Head of caudate nucleus (tissue), 42 donors: ENCODE data around the gene NELL1.
"Not testable (repeated sequence)": the region's sequence is repeated elsewhere in the genome, so short reads cannot be mapped to it uniquely, and the experiment has no call there.

Experiments used
- DNase-seq, 42 donors: peaks; one replicate each; pipeline versions ENCODE4 v3.0.0 to v3.0.0-alpha.2; 2020 to 2021; ENCODE audit warnings: mixed read lengths in 7 of 42
- intact Hi-C: fragments of 100-400 bp; cut with DNase I; formaldehyde crosslinking; loops from one replicate; pipeline ENCODE4 v1.15.0; 2022

NELL1 gene

GRCh38 chr11:21254055-21254454 lies 584.7 kb downstream of the NELL1 start:
- DNase-seq: no peak
- intact Hi-C loops: no loop called here

GRCh38 chr11:21254790-21255189 lies 585.4 kb downstream of the NELL1 start:
- intact Hi-C loops: no loop called here
- DNase-seq: no peak

DNA sequence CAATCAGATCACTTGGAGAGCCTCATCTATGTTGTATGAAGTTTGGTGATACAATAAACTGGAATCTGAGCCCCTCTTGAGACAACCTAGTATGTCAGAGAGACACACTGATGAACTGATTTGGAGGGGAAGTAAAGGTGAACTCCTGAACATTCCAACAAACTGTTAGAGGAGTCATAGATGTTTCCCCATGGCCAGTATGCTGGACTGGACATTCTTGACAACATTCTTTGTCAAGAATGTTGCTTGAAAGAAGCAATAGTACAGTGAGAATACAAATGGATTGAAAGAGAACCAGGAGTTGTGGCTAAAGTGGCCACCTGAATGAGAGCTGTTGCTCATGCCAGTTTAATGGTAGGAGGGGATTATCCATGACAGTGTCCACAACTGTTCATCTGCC lies 588.1 kb downstream of the NELL1 start:
- intact Hi-C loops: no loop called here
- DNase-seq: no peak

- DNase-seq: no peak
- intact Hi-C loops: no loop called here
Observed at GRCh38 chr11:21258414-21258813, 589.0 kb downstream of the NELL1 start.

- intact Hi-C loops: no loop called here
- DNase-seq: no peak
Observed at GRCh38 chr11:21260101-21260500, 590.7 kb downstream of the NELL1 start.

DNA sequence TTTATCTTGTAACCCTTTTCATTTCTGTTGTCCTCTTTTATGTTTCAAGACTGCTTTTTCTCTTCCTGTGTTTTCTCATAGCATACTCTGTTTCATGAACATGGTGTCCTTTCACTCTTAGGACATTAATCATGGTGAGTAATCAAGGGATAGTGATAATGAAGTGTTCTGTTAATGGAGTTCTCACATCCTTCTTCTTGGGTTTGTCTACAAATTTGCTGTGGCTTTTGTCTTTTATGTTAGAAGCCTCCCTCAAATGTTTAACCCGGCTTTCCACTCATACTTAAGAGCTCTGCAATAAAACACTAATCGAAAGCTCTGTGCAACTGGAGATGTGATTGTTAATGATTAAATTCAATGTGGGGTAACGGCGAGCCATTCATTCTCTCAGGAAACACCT lies 593.6 kb downstream of the NELL1 start:
- no peak for DNase-seq
- intact Hi-C loops: no loop called here

- intact Hi-C loops: no loop called here
- DNase-seq: no peak
Observed at GRCh38 chr11:21264125-21264524, 594.7 kb downstream of the NELL1 start.

DNA sequence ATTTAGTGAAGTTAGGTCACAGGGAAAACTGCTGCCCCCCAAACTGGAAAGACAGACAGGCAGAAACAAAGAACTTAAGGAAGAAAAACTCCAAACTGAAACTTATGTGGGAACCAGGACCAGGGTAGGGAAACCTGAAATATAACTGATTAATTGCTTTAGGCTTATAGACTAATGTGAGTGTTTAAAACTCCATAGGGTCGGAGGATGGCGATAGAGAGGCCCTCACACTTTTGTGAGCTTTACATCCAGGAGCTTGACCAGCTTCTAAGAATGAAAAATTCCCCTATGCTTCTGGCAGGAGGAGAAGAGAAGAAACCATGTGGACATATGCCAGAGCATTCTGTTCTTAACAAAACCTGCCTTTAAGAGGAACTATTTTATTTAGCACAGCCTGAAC lies 598.6 kb downstream of the NELL1 start:
- intact Hi-C loops: no loop called here

DNA sequence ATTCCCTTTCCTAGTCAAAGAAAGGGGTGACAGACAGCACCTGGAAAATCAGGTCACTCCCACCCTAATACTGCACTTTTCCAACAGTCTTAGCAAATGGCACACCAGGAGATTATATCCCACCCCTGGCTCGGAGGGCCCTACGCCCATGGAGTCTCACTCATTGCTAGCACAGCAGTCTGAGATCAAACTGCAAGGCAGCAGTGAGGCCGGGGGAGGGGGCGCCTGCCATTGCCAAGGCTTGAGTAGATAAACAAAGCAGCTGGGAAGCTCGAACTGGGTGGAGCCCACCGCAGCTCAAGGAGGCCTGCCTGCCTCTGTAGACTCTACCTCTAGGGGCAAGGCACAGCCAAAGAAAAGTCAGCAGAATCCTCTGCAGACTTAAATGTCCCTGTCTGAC lies 602.8 kb downstream of the NELL1 start:
- DNase-seq, intact Hi-C loops: not testable (repeated sequence)

More for the DNA sequence above, 598.6 kb downstream of the NELL1 start:
- no peak for DNase-seq

GRCh38 chr11:21278840-21279239 lies 609.5 kb downstream of the NELL1 start:
- intact Hi-C loops: no loop called here
- DNase-seq: no peak

DNA sequence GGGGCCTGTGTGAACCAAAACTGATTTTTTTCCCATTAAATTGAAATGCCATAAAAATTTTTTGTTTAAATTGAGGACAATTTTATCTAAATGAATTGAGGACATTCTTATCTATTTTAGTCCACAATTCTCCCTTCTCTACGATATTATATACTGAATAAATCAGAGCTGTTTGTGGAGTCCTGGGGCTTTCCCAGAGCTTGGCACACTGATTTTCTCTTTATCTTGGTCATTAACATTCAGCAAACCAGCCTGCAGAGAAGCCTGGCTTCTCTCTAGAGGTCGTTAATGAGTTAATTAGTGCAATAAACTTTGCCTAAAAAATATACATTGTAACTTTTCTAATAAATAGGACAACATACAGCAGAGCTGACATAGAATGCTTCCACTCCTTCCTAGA lies 615.7 kb downstream of the NELL1 start:
- no peak for DNase-seq
- intact Hi-C loops: no loop called here

DNA sequence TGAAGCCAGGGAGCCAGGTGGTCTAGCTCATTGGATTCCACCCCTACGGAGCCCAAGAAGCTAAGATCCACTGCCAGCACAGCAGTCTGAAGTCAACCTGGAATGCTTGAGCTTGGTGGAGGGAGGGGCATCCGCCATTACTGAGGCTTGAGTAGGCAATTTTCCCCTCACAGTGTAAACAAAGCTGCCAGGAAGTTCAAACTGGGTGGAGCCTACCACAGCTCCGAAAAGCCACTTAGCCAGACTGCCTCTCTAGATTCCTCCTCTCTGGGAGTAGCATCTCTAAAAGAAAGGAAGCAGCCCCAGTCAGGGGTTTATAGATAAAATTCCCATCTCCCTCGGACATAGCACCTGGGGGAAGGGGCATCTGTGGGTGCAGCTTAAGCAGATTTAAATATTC lies 620.3 kb downstream of the NELL1 start:
- intact Hi-C loops: no loop called here
- no peak for DNase-seq

GRCh38 chr11:21295508-21295907 lies 626.1 kb downstream of the NELL1 start:
- intact Hi-C loops: no loop called here
- DNase-seq: no peak

DNA sequence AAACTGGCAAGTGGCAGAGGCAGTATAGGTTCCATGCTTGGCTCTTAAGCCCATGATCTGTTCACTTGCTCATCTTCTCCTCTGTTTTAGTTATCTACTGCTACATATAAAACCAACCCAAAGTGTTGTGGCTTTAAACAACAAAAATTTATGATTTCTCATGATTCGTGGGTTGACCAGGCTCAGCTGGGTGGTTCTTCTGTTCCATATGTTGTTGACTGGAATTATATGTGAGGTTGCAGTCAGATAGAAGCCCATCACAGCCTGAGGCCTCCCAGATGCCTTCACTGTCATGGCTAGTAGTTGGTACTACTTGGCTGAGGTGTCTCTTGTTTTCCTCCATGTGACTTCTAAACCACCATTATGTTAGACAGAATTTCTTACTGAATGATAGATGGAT lies 632.6 kb downstream of the NELL1 start:
- intact Hi-C loops: no loop called here

DNA sequence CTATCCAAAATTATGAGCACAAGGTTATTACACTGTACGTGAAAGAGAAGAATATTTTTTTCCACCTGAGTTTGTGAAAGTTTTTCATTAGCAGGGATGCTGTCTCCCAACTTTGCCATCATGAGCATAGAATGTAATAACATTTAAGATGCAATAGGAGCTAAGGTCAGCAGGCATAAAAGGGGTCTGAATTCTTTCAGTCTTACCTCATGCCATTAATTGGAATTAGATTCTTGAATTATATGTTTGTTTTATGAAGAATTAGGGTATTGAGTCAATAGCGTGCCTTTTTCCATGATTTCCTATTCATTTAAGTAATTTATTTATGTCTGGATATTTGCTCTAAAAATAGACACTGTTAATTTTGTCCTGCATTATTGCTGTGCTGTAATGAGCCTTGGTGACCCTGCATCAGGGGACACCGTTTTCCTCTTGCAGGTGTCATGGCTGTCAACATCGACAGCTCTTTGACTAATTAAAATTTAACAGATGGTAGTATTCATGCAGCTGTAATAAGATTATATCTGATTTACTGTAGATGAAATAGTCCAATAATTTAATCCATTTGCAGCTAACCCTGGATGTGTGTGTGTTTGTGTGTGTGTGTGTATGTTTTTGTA lies 637.5 kb downstream of the NELL1 start:
- intact Hi-C loops: no loop called here

More for the DNA sequence above, 632.6 kb downstream of the NELL1 start:
- no peak for DNase-seq

DNA sequence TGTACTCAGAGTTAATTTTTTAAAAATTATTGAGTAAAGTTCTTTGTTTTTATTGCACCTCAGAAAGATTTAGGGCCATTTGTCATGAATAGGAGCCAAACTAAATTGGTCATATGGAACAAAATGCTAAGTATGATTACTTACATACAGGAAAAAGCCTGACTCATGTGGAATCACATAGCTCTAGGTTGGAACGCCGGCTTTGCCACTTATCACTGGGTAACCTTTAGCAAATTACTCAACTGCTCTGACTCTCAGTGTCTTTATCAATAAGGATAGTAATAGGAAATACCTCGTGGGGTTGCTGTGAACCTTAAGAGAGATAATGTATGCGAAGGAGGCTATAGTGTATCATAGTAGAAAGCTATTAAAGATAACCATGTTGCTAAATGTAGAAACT lies 638.5 kb downstream of the NELL1 start:
- intact Hi-C loops: no loop called here
- no peak for DNase-seq

More for the DNA sequence above, 637.5 kb downstream of the NELL1 start:
- DNase-seq: no peak

GRCh38 chr11:21316591-21316990 lies 647.2 kb downstream of the NELL1 start:
- no peak for DNase-seq
- intact Hi-C loops: no loop called here

GRCh38 chr11:21321072-21321471 lies 651.7 kb downstream of the NELL1 start:
- intact Hi-C loops: no loop called here
- no peak for DNase-seq

GRCh38 chr11:21321530-21321929 lies 652.1 kb downstream of the NELL1 start:
- intact Hi-C loops: no loop called here
- no peak for DNase-seq

DNA sequence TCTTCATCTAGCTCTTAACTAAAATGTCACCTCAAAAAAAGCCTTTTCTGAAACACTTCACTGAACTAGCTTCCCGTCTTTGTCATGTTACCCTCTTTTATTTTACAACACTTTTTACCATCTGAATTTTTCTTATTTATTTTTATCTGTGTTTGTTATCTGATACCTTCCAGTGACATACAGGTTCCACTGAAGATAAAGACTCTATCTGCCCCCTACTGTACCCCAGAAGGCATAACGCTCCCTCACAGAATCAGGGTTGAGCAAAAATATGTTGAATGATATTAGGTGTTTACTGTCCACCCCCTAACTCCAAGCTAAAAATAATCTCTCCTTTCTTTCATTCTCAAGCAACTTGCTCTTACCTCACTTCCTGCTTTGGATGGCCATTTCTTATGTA lies 654.2 kb downstream of the NELL1 start:
- no peak for DNase-seq
- intact Hi-C loops: no loop called here

GRCh38 chr11:21343204-21343603 lies 673.8 kb downstream of the NELL1 start:
- intact Hi-C loops: no loop called here
- DNase-seq: no peak

GRCh38 chr11:21346361-21346760 lies 677.0 kb downstream of the NELL1 start:
- DNase-seq: no peak
- intact Hi-C loops: no loop called here
